ENCODE results near the gene ZBTB8B.

GRCh38 chr1:32426489-32427255, 38.2 kb upstream of the ZBTB8B start:
- TF ChIP-seq CTCF (IDR thresholded peaks at IDR 0.05), result no peak
- no peak for TF ChIP-seq POLR2A (IDR thresholded peaks at IDR 0.05)
